H9 (cell line): ENCODE results near the gene TNRC6A. TPM values are rescaled to one million over a fixed set of nuclear protein-coding genes. Genes with fewer than 3 reads are reported as not detected.

Experiments
- DNase-seq: peaks from one replicate; pipeline ENCODE4 v3.0.0-alpha.2; 2017
- H2AFZ ChIP-seq: one replicate; pipeline ENCODE4 v1.6.1; 2013; ENCODE audit warnings: mild to moderate bottlenecking, low read length, control low read depth, moderate library complexity
- H2AK5ac ChIP-seq: 2 replicates; pipeline ENCODE4 v1.6.1; 2013; ENCODE audit warnings: low read length, control low read depth, mixed read lengths; ENCODE audit not compliant: insufficient read length
- H2BK120ac ChIP-seq: one replicate; pipeline ENCODE4 v1.6.1; 2013; ENCODE audit warnings: low read depth, mild to moderate bottlenecking, low read length, control low read depth, inconsistent platforms; ENCODE audit not compliant: poor library complexity, severe bottlenecking
- H2BK12ac ChIP-seq: 2 replicates; pipeline ENCODE4 v1.6.1; 2013; ENCODE audit warnings: low read length, control low read depth, mixed read lengths, low read depth; ENCODE audit not compliant: insufficient read length
- H2BK15ac ChIP-seq: 2 replicates; pipeline ENCODE4 v1.6.1; 2013; ENCODE audit warnings: low read depth, low read length, control low read depth
- H2BK20ac ChIP-seq: one replicate; pipeline ENCODE4 v1.6.1; 2013; ENCODE audit warnings: low read depth, mild to moderate bottlenecking, low read length, control low read depth, inconsistent platforms; ENCODE audit not compliant: poor library complexity, severe bottlenecking
- H2BK5ac ChIP-seq: 2 replicates; pipeline ENCODE4 v1.6.1; 2013; ENCODE audit warnings: low read length, control low read depth, mixed read lengths; ENCODE audit not compliant: insufficient read length
- H3K14ac ChIP-seq: 2 replicates; pipeline ENCODE4 v1.6.1; 2013; ENCODE audit warnings: low read length, control low read depth; ENCODE audit not compliant: insufficient read depth
- H3K18ac ChIP-seq: 2 replicates; pipeline ENCODE4 v1.6.1; 2013; ENCODE audit warnings: low read depth, mild to moderate bottlenecking, mixed read lengths, low read length, control low read depth; ENCODE audit not compliant: insufficient read length
- H3K23ac ChIP-seq: 2 replicates; pipeline ENCODE4 v1.6.1; 2013; ENCODE audit warnings: low read length, control low read depth, mixed read lengths, low read depth; ENCODE audit not compliant: insufficient read length
- H3K23me2 ChIP-seq: 2 replicates; pipeline ENCODE4 v1.6.1; 2013; ENCODE audit warnings: low read depth, mild to moderate bottlenecking, mixed read lengths, low read length, control low read depth; ENCODE audit not compliant: insufficient read length, poor library complexity, severe bottlenecking
- H3K27ac ChIP-seq: 2 replicates; pipeline ENCODE4 v1.5.1; 2013; ENCODE audit warnings: low read length, control low read depth, mixed read lengths, low read depth; ENCODE audit not compliant: insufficient read length
- H3K27me3 ChIP-seq: 2 replicates; pipeline ENCODE4 v1.6.1; 2013; ENCODE audit warnings: low read length, control low read depth, inconsistent platforms; ENCODE audit not compliant: insufficient read depth
- H3K4ac ChIP-seq: 2 replicates; pipeline ENCODE4 v1.6.1; 2013; ENCODE audit warnings: low read depth, mild to moderate bottlenecking, control low read depth, inconsistent platforms, low read length, moderate library complexity
- H3K4me1 ChIP-seq: 2 replicates; pipeline ENCODE4 v1.6.1; 2013; ENCODE audit warnings: low read length, control low read depth, inconsistent platforms; ENCODE audit not compliant: insufficient read depth
- H3K4me2 ChIP-seq: 2 replicates; pipeline ENCODE4 v1.6.1; 2013; ENCODE audit warnings: low read length, control low read depth, mixed read lengths; ENCODE audit not compliant: insufficient read length, insufficient read depth
- H3K56ac ChIP-seq: 2 replicates; pipeline ENCODE4 v1.6.1; 2013; ENCODE audit warnings: low read depth, mild to moderate bottlenecking, mixed read lengths, low read length, control low read depth; ENCODE audit not compliant: insufficient read length
- H3K79me1 ChIP-seq: 2 replicates; pipeline ENCODE4 v1.6.1; 2013; ENCODE audit warnings: low read depth, mild to moderate bottlenecking, moderate library complexity, low read length, control low read depth, inconsistent platforms; ENCODE audit not compliant: insufficient read depth, poor library complexity, severe bottlenecking
- H3K79me2 ChIP-seq: 2 replicates; pipeline ENCODE4 v1.6.1; 2013; ENCODE audit warnings: low read length, control low read depth, inconsistent platforms; ENCODE audit not compliant: insufficient read depth
- H3K9ac ChIP-seq: 2 replicates; pipeline ENCODE4 v1.6.1; 2013; ENCODE audit warnings: low read length, control low read depth, mixed read lengths; ENCODE audit not compliant: insufficient read length; ENCODE audit errors: extremely low read depth
- H3K9me3 ChIP-seq: one replicate; pipeline ENCODE4 v1.6.1; 2013; ENCODE audit warnings: low read depth, low read length, inconsistent platforms; ENCODE audit not compliant: control insufficient read depth
- H3T11ph ChIP-seq: one replicate; pipeline ENCODE4 v1.6.1; 2013; ENCODE audit warnings: mild to moderate bottlenecking, low read length, control low read depth, inconsistent platforms
- H4K20me1 ChIP-seq: one replicate; pipeline ENCODE4 v1.6.1; 2013; ENCODE audit not compliant: control insufficient read depth, insufficient read length, insufficient read depth
- H4K5ac ChIP-seq: 2 replicates; pipeline ENCODE4 v1.6.1; 2013; ENCODE audit warnings: low read depth, mild to moderate bottlenecking, mixed read lengths, low read length, control low read depth; ENCODE audit not compliant: insufficient read length
- H4K8ac ChIP-seq: replicated peaks from 2 replicates; pipeline ENCODE4 v1.6.1; 2013; ENCODE audit warnings: low read length, control low read depth, mixed read lengths, low read depth; ENCODE audit not compliant: insufficient read length
- H4K91ac ChIP-seq: 2 replicates; pipeline ENCODE4 v1.6.1; 2013; ENCODE audit warnings: low read depth, mild to moderate bottlenecking, moderate library complexity, mixed read lengths, low read length, control low read depth; ENCODE audit not compliant: insufficient read length
- H3K27ac Mint-ChIP-seq, 3 experiments: 2 replicates in 2 of 3; 3 replicates in 1 of 3; pipeline ENCODE4 v1.8.0; 2020 to 2021; ENCODE audit warnings: mixed read lengths in 3 of 3, mild to moderate bottlenecking in 1 of 3, moderate library complexity in 1 of 3
- H3K27me3 Mint-ChIP-seq: 2 replicates; pipeline ENCODE4 v1.8.0; 2021; ENCODE audit warnings: low read depth, mild to moderate bottlenecking, moderate library complexity, mixed read lengths
- H3K36me3 Mint-ChIP-seq, 3 experiments: 2 replicates in 2 of 3; 3 replicates in 1 of 3; pipeline ENCODE4 v1.8.0; 2020 to 2021; ENCODE audit warnings: low read depth in 3 of 3, mixed read lengths in 3 of 3; ENCODE audit not compliant: insufficient read depth in 1 of 3
- H3K4me1 Mint-ChIP-seq, 2 experiments: 2 replicates each; pipeline ENCODE4 v1.8.0; 2020; ENCODE audit warnings: mixed read lengths in 2 of 2
- H3K4me3 Mint-ChIP-seq, 2 experiments: 2 replicates in 1 of 2; 3 replicates in 1 of 2; pipeline ENCODE4 v1.8.0; 2020 to 2021; ENCODE audit warnings: mild to moderate bottlenecking in 2 of 2, mixed read lengths in 2 of 2, moderate library complexity in 1 of 2
- H3K9me3 Mint-ChIP-seq, 2 experiments: 2 replicates in 1 of 2; 3 replicates in 1 of 2; pipeline ENCODE4 v1.8.0; 2020; ENCODE audit warnings: mild to moderate bottlenecking in 2 of 2, mixed read lengths in 2 of 2, moderate library complexity in 1 of 2
- WGBS: extraction: QIAGEN DNeasy Blood & Tissue Kit; methylation state at CpG from one replicate; pipeline ENCODE4 v1.1.7; 2013; ENCODE audit warnings: missing lambda C conversion rate, low lambda C conversion rate, mixed read lengths; ENCODE audit not compliant: insufficient read length; ENCODE audit errors: extremely low coverage; 5-methylcytosine and 5-hydroxymethylcytosine counted together
- total RNA-seq: library from RNA; stranded (reverse); gene quantifications from 2 replicates; pipeline ENCODE4 v1.2.1, GENCODE V29; 2021
- TF ChIP-seq, protein P1 (sequence below): fragments of 200-600 bp; sonication (generic); conservative IDR thresholded peaks from 3 replicates; pipeline ENCODE4 v1.8.0; 2021; ENCODE audit warnings: antibody characterized with exemption, mild to moderate bottlenecking

The TNRC6A gene
- total RNA-seq, 1 experiment from 2014 or later: 114 TPM

GRCh38 chr16:24759006-24759405 is 29.6 kb downstream of the TNRC6A start:
- Histone ChIP-seq H2BK15ac (no peak overlapping the region), H3K23ac (no peak overlapping the region), H2BK12ac (no peak overlapping the region), H3K4me2 (no peak overlapping the region), H3K4ac (no peak overlapping the region), H4K5ac (no peak overlapping the region), H4K20me1 (no peaks in the 10 kb centered on the region), H3K27me3 (no peaks in the 10 kb centered on the region), H4K8ac (no peak overlapping the region), H3K4me1 (no peaks in the 10 kb centered on the region), H3K27ac (no peak overlapping the region), H2BK120ac (no peak overlapping the region), H3K79me1 (peaks cover 9% of the 10 kb centered on the region), H3K56ac (no peak overlapping the region), H2AK5ac (no peak overlapping the region), H3K14ac (no peak overlapping the region), H2AFZ (no peak overlapping the region), H3K23me2 (no peaks in the 10 kb centered on the region), H3T11ph (no peak overlapping the region), H3K9me3 (no peaks in the 10 kb centered on the region), H4K91ac (no peak overlapping the region), H3K9ac (no peak overlapping the region), H2BK5ac (no peak overlapping the region), H3K79me2 (peaks cover 32% of the 10 kb centered on the region), H3K18ac (no peak overlapping the region), H2BK20ac (no peak overlapping the region)
- Mint-ChIP-seq H3K4me3 (no peak overlapping the region), H3K36me3 (peaks cover 6 to 29% (median 14%) of the 10 kb centered on the region in 3 experiments), H3K27me3 (no peaks in the 10 kb centered on the region), H3K9me3 (no peaks in the 10 kb centered on the region), H3K4me1 (peaks cover 19 to 20% of the 10 kb centered on the region in 2 experiments), H3K27ac (no peak overlapping the region)
- TF ChIP-seq, protein P1, sequence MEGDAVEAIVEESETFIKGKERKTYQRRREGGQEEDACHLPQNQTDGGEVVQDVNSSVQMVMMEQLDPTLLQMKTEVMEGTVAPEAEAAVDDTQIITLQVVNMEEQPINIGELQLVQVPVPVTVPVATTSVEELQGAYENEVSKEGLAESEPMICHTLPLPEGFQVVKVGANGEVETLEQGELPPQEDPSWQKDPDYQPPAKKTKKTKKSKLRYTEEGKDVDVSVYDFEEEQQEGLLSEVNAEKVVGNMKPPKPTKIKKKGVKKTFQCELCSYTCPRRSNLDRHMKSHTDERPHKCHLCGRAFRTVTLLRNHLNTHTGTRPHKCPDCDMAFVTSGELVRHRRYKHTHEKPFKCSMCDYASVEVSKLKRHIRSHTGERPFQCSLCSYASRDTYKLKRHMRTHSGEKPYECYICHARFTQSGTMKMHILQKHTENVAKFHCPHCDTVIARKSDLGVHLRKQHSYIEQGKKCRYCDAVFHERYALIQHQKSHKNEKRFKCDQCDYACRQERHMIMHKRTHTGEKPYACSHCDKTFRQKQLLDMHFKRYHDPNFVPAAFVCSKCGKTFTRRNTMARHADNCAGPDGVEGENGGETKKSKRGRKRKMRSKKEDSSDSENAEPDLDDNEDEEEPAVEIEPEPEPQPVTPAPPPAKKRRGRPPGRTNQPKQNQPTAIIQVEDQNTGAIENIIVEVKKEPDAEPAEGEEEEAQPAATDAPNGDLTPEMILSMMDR: no peak
- DNase-seq: no peak
- no CpG with 5 or more reads among the region's 2 CpGs for WGBS
